Measurements from ENCODE around the gene CREB3L1. TPM values are rescaled to one million over a fixed set of nuclear protein-coding genes. Genes with fewer than 3 reads are reported as not detected.
A peak's percentile ranks its signal among the peaks of the same experiment; 100 is the strongest.

The CREB3L1 gene
- total RNA-seq, 1 donor from 2014 or later: 9.8 TPM

DNA sequence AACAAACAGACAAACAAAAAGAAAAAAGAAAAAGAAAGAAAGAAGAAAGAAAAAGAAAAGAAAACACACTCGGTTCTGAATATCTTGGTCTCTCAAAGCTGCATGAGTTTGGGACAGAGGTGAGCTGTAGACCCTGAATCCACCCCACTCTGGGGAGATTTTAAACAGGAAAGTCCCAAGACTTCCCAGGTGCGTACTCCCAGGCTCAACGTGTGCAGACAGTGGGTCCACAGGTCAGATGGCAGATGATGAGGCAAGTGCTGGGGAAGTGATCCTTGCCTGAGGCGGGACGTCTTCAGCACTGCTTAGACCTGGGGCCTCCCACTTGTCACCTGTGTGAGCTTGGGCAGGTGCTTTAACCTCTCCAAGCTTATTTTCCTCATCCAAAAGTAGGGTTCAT lies 9.3 kb downstream of the CREB3L1 start:
- DNase-seq (ENCODE audit: extremely low spot score, unreplicated experiment): no peak
- TF ChIP-seq, protein P1, sequence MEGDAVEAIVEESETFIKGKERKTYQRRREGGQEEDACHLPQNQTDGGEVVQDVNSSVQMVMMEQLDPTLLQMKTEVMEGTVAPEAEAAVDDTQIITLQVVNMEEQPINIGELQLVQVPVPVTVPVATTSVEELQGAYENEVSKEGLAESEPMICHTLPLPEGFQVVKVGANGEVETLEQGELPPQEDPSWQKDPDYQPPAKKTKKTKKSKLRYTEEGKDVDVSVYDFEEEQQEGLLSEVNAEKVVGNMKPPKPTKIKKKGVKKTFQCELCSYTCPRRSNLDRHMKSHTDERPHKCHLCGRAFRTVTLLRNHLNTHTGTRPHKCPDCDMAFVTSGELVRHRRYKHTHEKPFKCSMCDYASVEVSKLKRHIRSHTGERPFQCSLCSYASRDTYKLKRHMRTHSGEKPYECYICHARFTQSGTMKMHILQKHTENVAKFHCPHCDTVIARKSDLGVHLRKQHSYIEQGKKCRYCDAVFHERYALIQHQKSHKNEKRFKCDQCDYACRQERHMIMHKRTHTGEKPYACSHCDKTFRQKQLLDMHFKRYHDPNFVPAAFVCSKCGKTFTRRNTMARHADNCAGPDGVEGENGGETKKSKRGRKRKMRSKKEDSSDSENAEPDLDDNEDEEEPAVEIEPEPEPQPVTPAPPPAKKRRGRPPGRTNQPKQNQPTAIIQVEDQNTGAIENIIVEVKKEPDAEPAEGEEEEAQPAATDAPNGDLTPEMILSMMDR (conservative IDR thresholded peaks at IDR 0.05): no peak
- Mint-ChIP-seq H3K36me3 (no peaks in the 10 kb centered on the region), H3K27ac (no peak overlapping the region), H3K4me1 (ENCODE audit: unreplicated experiment) (peaks cover 33% of the 10 kb centered on the region), H3K27me3 (peaks cover 9% of the 10 kb centered on the region), H3K9me3 (no peaks in the 10 kb centered on the region), H3K4me3 (no peak overlapping the region)

DNA sequence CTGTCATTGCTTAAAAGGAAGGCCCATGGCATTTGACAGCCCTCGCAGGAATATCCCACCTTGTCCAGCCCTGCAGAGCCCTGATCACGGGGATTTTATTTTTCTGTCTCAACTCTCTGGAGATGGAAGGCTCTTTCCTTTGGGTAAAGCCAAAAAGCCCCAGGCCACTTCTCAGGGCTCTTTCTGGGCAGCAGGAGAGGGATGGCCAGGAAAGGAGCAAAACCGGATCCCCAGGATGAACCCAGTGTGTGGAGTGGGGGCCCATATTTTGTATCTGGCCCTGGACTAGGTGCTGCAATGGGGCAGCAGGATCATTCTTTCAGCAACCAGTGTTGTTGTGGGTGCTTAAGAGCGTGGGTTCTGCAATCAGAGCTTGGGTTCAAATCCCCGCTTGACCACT lies 11.0 kb downstream of the CREB3L1 start:
- Mint-ChIP-seq H3K4me1 (ENCODE audit: unreplicated experiment) (peaks cover 26% of the 10 kb centered on the region), H3K27ac (no peak overlapping the region), H3K4me3 (no peak overlapping the region), H3K27me3 (peaks cover 4% of the 10 kb centered on the region), H3K9me3 (no peaks in the 10 kb centered on the region), H3K36me3 (no peaks in the 10 kb centered on the region)
- TF ChIP-seq, protein P1 (conservative IDR thresholded peaks at IDR 0.05): no peak
- no peak for DNase-seq (ENCODE audit: extremely low spot score, unreplicated experiment)

DNA sequence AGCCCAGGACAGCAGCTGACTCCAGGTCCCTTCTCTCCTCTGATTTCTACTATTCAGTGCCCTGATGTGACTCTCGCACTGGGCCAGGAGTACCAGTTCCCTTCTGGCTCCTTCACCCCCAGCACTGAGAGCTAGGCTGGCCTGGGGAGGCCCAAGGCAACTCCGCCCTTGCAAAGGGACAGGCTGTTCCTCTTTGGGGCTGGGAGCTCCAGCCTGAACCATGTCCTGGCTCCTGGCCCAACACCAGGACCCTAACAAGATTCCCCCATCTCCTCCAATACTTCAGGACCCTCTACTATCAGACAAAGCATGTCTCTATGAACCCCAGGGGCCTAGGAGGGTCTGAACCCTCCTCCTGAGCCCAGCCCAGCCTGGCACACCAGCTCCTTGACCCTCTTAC lies 12.5 kb downstream of the CREB3L1 start:
- Mint-ChIP-seq H3K36me3 (no peaks in the 10 kb centered on the region), H3K27me3 (no peaks in the 10 kb centered on the region), H3K4me3 (peak overlapping the region; percentile 81), H3K27ac (peak overlapping the region; percentile 87), H3K9me3 (no peaks in the 10 kb centered on the region), H3K4me1 (ENCODE audit: unreplicated experiment) (peaks cover 40% of the 10 kb centered on the region)
- TF ChIP-seq, protein P1 (conservative IDR thresholded peaks at IDR 0.05): no peak
- DNase-seq (ENCODE audit: extremely low spot score, unreplicated experiment): no peak

DNA sequence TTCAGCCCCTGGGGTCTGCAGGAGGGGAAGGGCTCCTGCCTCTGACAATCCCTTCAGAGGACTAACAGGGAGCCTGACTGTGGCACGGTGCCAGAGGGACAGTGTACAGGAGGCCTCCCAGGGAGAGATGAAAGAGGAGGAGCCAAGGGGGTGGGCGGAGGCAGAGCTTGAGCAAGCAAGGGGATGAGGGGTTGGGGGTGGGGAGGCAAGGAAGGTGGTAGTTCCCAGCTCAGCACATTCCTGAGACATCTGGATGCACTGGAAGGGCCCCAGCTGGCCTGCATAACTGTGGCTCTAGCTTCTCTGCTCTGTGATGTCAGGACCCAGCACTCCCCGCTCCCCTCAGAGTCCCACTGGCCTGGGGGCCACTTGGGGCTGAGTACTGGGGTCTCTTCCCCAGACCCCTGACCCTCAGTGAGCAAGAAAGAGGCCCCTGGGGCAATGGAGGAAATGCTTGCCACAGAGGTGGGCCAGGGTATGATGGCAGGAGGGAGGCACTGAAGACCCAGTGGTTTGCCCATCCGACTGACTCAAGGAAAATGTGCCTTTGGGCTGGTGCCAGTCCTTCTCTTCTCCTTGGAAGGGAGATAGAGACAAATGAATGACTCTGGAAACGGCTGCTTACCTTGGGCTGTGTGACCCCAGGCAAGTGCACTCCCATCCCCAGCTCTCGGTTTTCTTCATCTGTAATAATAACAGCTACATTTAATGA lies 13.3 kb downstream of the CREB3L1 start:
- Mint-ChIP-seq H3K27ac (peak overlapping the region; percentile 87), H3K4me3 (peak overlapping the region; percentile 81), H3K36me3 (no peaks in the 10 kb centered on the region), H3K4me1 (ENCODE audit: unreplicated experiment) (peaks cover 41% of the 10 kb centered on the region), H3K27me3 (no peaks in the 10 kb centered on the region), H3K9me3 (no peaks in the 10 kb centered on the region)
- TF ChIP-seq, protein P1 (conservative IDR thresholded peaks at IDR 0.05): no peak
- peak; percentile 85 for DNase-seq (ENCODE audit: extremely low spot score, unreplicated experiment)

DNA sequence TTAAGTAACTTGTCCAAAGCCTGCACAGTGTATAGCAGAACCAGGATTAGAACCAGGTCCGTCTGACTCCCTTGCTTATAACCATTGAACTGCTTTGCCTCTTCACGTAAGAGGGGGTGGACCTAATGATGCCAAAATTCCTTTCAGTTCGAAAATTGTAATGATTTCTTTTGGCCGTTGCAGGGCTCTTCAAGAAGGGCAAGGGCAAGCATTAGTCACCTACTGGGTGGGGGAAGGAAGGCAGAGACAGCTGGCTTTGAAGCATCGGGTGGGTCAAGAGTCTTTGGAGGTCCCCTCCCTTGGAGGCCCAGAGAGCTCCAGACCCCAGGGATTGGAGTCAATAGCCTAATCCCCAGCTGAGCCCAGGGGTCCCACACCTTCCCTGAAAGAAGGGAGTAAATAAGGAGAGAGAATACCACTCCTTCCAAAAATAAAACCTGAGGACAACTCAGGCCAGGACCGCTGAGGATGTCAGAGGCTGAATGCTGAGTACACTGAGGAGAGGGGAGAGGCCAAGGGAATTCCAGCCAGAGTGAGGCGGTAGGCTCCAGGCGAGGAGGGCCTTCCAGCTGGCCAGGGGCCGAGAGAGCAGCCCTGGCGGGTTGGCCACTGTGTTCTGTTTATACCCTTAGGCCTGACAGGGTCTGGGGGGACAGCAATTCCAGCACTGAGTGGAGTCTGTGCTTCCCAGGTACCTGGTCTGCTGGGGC lies 14.1 kb downstream of the CREB3L1 start:
- Mint-ChIP-seq H3K9me3 (no peaks in the 10 kb centered on the region), H3K27me3 (no peaks in the 10 kb centered on the region), H3K4me1 (ENCODE audit: unreplicated experiment) (peaks cover 41% of the 10 kb centered on the region), H3K27ac (peak overlapping the region; percentile 87), H3K36me3 (no peaks in the 10 kb centered on the region), H3K4me3 (no peak overlapping the region)
- DNase-seq (ENCODE audit: extremely low spot score, unreplicated experiment): no peak
- TF ChIP-seq, protein P1 (conservative IDR thresholded peaks at IDR 0.05): no peak

Measured in type B pancreatic cell (in vitro differentiated cells).